ENCODE results near the gene RAB15.

RAB15 gene

DNA sequence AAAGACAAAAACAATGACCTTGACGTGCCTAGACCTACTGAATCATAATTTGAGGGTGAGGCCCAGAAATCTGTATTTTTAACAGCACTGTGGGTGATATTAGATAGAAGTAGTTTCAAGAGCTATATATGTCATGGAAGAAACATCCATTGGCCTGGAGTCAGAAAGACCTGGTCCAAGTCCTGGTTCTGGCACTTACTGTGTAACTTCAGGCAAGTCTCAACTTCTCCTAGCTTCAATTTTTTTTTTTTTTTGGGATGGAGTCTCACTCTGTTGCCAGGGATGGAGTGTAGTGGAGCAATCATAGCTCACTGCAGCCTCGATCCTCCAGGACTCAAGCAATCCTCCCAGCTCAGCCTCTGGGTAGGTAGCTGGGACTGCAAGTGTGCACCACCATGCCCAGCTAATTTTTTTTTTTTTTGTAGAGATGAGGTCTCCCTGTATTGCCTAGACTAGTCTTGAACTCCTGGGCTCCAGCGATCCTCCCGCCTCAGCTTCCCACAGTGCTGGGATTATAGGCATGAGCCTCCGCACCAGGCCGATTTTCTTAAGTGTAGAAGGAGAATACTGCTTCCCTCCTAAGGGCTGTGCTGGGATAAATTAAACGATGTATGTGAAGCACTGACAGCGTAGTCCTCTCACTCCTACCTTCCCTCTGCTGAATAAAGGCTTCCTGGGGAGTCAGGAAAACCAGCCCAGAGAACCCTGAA, 15.3 kb downstream of the RAB15 start:
- no peak for DNase-seq (ENCODE audit: low spot score)

- DNase-seq (ENCODE audit: low spot score), result no peak
Measured at GRCh38 chr14:64955297-64955696, 16.8 kb downstream of the RAB15 start.

GRCh38 chr14:64954491-64955240, 17.5 kb downstream of the RAB15 start:
- no peak for DNase-seq (ENCODE audit: low spot score)

DNA sequence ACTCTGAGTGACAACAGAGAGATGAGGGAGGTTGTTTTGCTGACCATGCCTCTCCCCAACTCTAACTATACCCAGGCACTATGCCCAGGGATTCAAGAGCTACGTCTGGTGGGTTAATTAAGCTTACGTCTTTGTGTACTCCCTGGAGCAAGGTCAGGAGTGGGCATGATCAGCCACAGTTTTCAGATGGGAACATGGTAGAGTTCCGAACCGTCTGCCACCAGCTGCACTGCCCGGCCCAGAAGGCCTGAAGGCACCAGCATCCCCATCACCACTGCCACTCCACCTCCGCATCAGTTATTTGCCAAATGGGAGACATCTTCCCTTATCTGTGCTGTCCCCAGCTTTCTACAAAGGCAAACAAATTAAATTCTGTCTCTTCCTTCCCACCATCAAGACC, 18.5 kb downstream of the RAB15 start:
- no peak for DNase-seq (ENCODE audit: low spot score)

DNA sequence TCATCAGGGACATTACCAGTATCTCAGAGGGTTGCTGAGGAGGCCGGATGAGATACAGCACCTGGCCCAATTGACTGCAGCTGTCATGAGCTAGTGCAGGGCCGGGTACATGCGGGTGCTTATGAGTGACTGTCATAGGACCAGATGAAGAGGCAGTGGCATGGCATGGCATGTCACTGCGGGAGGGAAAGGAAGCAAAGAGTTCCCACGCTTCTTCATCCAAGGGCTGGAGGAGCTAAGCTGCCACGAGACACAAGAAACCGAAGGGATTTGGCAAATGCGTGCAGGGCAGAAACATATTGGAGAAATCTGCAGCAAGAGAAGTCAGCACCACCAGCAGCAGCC, 18.9 kb downstream of the RAB15 start:
- no peak for DNase-seq (ENCODE audit: low spot score)

DNA sequence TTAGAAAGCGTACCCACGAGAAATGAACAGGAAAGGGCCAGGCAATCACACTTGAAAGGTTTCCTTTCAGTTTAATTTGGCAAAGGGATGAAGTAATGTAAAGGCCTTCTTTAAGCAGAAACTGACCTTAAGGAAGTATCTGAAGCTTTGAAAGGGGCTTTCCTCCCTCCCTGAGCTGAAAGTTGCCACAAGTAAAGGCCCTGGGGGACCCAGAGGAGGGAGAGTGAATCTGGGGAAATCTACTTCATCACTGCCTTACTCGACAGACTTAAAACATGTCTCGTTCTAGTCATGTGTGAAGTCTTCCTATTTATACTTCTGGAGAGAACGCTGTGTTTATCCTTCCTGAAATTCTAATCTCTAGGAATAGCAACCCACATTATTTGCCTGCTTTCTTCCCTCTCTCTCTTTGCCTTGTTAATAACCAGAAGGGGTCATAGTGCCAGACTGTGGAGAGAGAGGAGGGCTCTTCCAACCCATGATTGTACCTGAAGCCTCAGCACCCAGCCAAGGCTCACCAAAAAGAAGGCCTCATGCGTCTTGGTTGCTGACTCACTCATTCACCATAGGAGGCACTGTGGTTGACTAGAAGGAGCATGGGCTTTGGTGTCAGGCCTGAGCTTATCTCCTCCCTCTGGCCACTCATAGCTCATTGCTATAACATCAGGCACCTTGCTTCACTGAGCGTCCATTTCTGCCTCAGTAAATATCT, 19.4 kb downstream of the RAB15 start:
- DNase-seq (ENCODE audit: low spot score), result no peak

GRCh38 chr14:64951724-64952123, 20.4 kb downstream of the RAB15 start:
- DNase-seq (ENCODE audit: low spot score), result no peak

GRCh38 chr14:64951291-64951690, 20.8 kb downstream of the RAB15 start:
- no peak for DNase-seq (ENCODE audit: low spot score)

DNA sequence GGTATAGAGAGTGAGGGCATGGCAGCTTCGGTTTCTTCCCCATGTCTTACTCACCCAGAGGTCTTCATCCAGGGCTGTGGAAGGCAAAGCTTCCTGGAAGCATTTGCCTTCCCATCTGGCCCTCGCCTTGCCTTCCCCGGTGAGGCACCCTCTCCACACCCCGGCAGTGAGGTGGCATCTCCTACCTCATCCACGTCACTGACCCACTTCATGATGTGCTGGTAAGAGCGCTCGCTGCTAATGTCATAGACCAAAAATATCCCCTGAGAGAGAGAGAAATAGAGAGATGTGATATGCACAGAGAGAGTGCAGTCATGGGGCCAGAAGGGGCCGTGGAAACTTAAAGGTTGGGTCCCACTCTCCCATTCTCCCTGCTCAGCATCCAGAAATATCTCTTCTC, 21.2 kb downstream of the RAB15 start:
- no peak for DNase-seq (ENCODE audit: low spot score)

- no peak for DNase-seq (ENCODE audit: low spot score)
Measured at GRCh38 chr14:64948612-64949210, 23.4 kb downstream of the RAB15 start.

GRCh38 chr14:64947710-64948611, 24.2 kb downstream of the RAB15 start:
- no peak for DNase-seq (ENCODE audit: low spot score)

- no peak for DNase-seq (ENCODE audit: low spot score)
Measured at GRCh38 chr14:64946310-64947045, 25.7 kb downstream of the RAB15 start.

DNA sequence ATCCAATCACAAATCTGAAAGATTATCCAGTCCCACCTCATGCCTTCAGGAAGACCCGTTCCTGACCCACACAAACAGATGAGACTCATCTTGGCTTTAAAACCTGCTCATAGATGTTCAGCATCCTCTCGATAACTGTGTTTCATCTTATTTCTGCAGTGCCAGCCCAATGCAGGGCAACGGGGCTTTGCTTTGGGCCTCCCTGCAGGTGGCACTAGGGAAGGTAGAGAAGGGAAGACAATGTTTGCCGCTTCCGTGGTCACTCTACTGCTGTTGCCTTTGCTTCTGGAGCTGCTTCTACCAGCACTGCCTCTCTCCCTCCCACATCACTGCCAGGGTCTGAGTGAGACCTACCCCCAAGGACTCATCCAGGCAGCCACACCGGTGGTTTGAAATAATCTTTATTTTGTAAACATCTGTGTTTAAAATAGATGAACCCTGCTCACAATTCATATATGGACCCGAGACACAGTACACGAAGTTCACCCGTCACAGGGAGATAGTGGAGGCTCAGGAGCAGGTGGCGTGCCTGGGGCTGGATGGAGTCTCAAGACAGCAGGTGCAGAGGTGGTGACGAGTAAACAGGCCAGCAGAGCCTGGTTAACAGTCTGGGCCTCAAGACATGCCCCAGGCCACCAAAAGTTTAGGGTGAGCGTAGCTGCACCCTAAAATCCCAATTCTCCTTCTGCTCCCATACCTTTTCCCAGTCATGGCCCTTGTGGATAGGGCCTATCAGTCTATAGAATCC, 26.5 kb downstream of the RAB15 start:
- no peak for DNase-seq (ENCODE audit: low spot score)

DNA sequence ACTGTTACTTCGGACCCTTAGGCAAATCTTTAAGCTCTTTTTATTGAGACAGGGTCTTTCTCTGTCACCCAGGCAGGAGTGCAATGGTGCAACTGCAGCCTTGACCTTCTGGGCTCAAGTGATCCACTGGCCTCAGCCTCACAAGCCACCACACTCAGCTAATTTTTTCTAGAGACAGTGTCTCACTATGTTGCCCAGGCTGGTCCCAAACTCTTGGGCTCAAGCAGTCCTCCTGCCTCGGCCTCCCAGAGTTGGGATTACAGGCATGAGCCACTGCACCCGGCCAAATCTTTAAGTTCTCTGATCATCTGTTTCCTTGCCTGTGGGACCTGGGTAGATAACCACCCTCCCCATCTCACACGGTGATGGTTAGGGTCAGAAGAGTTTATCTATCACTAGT, 27.3 kb downstream of the RAB15 start:
- DNase-seq (ENCODE audit: low spot score), result no peak

GRCh38 chr14:64944041-64944440, 28.1 kb downstream of the RAB15 start:
- no peak for DNase-seq (ENCODE audit: low spot score)

DNA sequence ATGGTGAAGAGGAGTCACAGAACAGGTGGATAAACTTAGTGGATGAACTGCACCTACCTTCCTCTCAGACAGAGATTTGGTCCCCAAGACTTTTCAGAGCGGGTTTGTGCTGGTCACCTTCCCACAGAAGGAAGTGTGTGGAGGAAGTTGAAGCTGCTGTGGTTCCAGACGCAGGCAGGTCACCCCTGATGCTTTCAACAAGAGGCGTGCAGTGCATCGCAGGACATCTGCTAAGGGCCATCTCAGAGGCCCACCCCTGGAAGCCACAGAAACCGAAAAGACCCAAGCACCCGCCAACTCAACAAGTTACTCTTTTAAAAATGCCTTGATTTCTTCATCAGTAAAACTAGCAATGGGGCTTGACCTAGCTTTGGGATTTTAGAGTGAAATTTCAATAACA, 28.6 kb downstream of the RAB15 start:
- no peak for DNase-seq (ENCODE audit: low spot score)

DNA sequence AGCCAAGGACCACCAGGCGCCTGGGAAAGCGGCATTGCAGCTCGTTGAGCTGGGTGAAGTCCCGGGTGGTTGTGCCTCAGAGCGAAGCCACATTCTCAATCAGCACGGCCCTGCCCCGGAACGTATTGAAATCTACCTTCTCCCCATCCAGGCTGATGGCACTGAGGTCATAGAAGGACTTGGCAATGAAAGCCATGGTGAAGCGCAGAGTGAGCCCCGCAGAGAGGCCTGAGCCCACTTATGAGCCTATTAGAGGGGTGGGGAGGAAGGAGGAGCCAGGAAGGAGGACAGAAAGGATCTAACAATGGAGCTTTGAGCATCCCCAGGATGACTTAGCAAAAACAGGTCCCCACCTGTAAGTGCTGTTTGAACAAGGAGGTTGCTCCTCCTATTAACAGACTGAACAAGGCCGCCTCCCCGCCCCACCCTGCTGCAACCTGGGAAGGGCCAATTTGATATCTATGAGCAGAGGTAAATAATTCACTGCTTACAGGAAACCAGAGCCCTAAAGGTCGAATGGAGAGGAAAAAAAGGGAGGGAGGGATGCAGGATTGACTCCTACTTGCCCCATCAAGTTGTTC, 29.5 kb downstream of the RAB15 start, which contains the start of gene GPX2:
GPX2 (minus strand) TSS at position 215 of the 581 bp plus-strand sequence; CDS start at position 196, 19 bp downstream.
- no peak for DNase-seq (ENCODE audit: low spot score)

GRCh38 chr14:64940336-64940910, 31.7 kb downstream of the RAB15 start:
- no peak for DNase-seq (ENCODE audit: low spot score)

DNA sequence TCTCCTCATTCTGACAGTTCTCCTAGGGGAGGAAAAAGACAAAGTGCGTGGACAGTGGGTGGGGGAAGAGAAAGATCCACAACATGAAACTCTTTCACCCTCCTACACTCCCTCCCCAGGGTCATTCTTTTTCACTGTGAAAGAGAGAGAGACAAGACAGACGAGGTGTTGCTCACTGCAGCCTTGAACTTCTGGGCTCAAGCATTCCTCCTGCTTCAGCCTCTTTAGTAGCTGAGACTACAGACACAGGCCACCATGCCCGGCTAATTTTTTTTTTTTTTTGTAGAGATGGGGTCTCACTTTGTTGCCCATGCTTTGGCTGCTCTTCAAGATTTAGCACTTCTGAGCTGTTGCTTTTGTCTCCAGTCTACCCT, 32.3 kb downstream of the RAB15 start:
- no peak for DNase-seq (ENCODE audit: low spot score)
